HG02588 (cell line): ENCODE results near the gene MATN4.

Experiments
- ATAC-seq: cut with Tn5 transposase; IDR thresholded peaks from one replicate; pipeline ENCODE4 v1.9.1; 2021; ENCODE audit warnings: mild to moderate bottlenecking, moderate library complexity; ENCODE audit not compliant: unreplicated experiment

MATN4 gene

GRCh38 chr20:45341939-45342854, 34.1 kb upstream of the MATN4 start:
- no peak for ATAC-seq

- ATAC-seq: no peak
Measured at GRCh38 chr20:45341579-45341938, 33.5 kb upstream of the MATN4 start.

- no peak for ATAC-seq
Measured at GRCh38 chr20:45340951-45341350, 32.9 kb upstream of the MATN4 start.

GRCh38 chr20:45340236-45340847, 32.2 kb upstream of the MATN4 start:
- no peak for ATAC-seq

- ATAC-seq: no peak
Measured at GRCh38 chr20:45339799-45340198, 31.7 kb upstream of the MATN4 start.

GRCh38 chr20:45339084-45339483, 31.0 kb upstream of the MATN4 start:
- no peak for ATAC-seq

DNA sequence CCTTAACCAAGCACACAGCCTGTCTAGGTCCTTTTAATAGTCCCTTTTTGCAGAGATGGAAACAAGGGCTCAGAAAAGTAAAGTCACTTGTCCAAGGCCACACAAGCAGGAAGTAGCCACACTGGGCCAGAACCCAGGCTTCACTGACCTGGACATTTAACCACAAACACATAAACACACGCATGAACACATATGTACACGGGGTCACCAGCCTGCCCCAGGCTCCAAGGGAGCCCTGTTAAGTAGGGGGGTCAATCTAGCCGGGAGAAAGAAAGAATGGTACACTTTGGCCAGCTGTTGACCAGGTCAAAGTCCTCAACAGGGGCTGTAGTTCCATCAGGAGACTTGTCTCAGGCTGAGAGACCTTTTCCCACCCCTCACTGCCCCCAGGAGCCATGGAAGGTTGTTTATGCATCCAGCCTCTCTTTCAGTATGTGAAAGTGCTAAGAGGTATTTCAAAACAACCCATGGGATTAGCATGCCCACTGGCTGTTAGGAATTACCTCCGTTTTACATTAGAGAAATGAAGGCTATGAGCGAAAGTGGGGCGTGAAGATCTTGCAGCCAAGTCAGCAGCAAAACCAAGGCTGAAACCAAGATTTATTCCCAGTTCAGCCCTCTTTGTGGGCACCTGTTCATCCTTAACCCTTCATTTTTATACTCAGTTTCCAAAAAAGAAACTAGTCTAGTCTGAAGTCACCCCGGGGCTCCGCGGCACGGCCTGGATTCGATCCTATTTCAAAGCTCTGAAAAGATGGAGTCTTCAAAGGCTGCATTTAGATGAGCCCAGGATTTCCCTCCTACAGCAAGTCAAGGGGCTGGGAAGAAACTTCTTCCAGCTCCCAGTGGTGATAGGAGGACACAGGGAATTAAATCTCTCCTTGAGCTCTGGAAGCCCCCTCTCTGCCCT, 30.3 kb upstream of the MATN4 start:
- ATAC-seq: no peak

GRCh38 chr20:45337367-45338120, 29.4 kb upstream of the MATN4 start:
- ATAC-seq: no peak

DNA sequence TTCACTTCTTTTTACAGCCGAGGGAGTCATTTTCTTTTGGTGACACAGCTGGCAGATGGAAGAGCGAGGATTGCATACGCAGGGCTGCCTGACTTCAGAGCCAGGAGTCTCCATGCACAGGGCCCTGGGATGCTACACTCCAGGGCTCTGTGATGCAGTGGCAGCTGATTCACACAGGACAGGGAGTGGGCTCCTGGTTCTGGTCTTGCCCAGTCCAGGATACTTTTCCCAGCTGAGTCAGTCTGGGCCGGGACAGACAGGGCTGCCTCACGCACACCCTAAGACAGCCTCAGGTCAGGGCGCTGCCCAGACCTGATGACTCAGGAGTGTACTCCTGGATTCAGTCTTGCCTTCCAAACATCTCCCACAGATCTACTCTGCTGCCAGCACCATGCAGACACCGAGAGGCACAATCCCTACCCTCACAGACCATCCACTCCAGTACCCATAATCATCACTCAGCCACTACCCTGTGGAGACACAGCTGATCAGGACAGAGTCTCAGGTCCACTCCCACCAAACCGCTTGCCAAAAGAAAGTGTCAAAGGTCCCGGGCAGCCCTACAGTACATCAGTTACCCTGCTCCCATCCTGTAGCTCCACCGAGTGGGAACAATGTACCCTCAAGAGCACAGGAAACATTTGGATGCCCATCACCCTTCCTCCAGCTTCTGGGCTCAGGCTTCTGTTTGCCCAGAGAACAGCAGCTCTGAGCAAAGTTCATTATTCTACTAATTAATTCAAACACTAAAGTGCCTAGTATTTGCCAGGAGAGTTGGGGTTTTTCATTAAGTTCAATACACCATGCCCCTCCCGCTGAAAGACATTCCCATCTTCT, 28.6 kb upstream of the MATN4 start:
- ATAC-seq: no peak

DNA sequence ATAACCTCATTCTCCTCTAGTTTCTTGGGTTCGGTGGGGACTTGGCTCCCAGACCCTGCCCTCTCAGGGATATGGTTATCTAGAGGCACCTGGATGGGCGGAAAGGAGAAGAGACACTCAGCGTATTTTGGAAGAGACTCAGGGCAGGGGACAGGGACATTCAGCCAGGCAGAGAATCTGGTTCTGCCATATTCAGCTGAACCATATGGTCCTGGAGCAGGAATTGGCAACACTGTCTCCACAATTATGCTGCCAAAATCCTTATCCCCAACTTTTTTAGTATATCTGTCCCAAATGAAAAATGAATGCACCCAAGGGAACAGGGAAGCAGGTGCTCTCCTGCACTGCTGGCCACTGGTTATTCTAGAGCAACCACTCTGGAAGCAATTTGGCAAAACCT, 22.4 kb upstream of the MATN4 start:
- ATAC-seq: no peak

GRCh38 chr20:45329497-45330319, 21.6 kb upstream of the MATN4 start:
- ATAC-seq: no peak

- no peak for ATAC-seq
Measured at GRCh38 chr20:45328451-45328850, 20.4 kb upstream of the MATN4 start.

- ATAC-seq: no peak
Measured at GRCh38 chr20:45325371-45325770, 17.3 kb upstream of the MATN4 start.

DNA sequence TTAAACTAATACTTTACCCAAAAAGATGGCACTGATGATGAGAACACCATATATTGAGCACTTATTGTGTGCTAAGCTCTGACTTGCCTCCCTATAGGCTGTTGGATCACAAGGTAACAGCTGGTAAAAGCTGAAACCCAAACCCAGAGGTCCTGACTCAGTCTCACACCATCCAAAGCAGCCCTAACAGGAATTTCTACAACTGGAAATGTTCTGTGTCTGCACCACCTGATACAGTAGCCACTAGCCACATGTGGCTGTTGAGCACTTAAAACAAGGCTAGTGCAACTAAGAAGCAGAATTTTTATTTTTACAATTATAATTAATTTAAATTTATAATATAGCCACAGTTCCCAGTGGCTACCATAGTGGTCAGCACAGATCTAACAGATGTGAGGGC, 15.6 kb upstream of the MATN4 start:
- no peak for ATAC-seq

- ATAC-seq: no peak
Measured at GRCh38 chr20:45322952-45323383, 14.9 kb upstream of the MATN4 start.

GRCh38 chr20:45320948-45321595, 13.0 kb upstream of the MATN4 start:
- ATAC-seq: no peak

GRCh38 chr20:45318948-45319347, 10.8 kb upstream of the MATN4 start:
- ATAC-seq: no peak

DNA sequence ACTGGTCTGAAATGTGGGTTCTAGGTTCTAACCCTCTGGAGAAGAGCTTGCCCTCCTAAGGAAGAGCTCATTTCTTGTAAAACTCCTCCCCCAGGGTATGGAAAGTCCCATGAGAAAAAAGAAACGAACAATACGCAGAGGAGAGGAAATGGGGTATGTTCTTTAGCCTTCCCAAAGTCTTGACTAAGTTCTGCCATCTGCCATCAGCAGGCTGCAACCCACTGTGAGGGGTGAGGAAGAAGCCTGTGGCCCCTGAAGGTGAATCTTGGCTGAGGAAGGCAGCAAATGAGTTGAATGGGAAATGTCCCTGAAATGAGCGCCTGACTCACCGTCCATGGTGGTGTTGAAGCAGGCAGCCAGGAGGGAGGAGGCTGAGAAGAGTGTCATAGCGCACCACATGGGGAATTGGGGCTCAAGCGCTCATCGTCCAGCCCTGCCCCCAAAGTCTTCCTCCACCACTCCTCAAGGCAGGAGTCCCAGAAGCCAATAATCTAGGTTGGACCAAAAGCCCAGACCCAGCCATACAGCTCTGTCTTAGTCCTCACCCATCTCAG, 10.4 kb upstream of the MATN4 start:
- ATAC-seq: no peak
